ENCODE data around the gene SH3BGRL3.
"Not testable (repeated sequence)": the region's sequence is repeated elsewhere in the genome, so short reads cannot be mapped to it uniquely, and the experiment has no call there.

Gene SH3BGRL3

GRCh38 chr1:26318338-26319064 lies 38.6 kb downstream of the SH3BGRL3 start:
- no peak for DNase-seq

GRCh38 chr1:26320896-26321295 lies 41.0 kb downstream of the SH3BGRL3 start:
- DNase-seq = no peak

- DNase-seq = peak; percentile 9
Measured at GRCh38 chr1:26321315-26322041, 41.6 kb downstream of the SH3BGRL3 start.

GRCh38 chr1:26322042-26322331 lies 42.1 kb downstream of the SH3BGRL3 start:
- DNase-seq = no peak

- no peak for DNase-seq
Measured at GRCh38 chr1:26323382-26323781, 43.5 kb downstream of the SH3BGRL3 start.

- DNase-seq = no peak
Measured at GRCh38 chr1:26324550-26324949, 44.7 kb downstream of the SH3BGRL3 start.

GRCh38 chr1:26327956-26328362 lies 48.1 kb downstream of the SH3BGRL3 start:
- DNase-seq = peak; percentile 16

- no peak for DNase-seq
Measured at GRCh38 chr1:26328597-26328996, 48.7 kb downstream of the SH3BGRL3 start.

GRCh38 chr1:26329380-26329779 lies 49.5 kb downstream of the SH3BGRL3 start:
- DNase-seq = not testable (repeated sequence)

GRCh38 chr1:26330276-26330675 lies 50.4 kb downstream of the SH3BGRL3 start:
- DNase-seq = no peak
